Transverse colon (tissue), 4 donors: Measurements from ENCODE around the gene SOS1.

Source experiments
- CTCF ChIP-seq, 5 experiments: fragments of 200-600 bp in 3 of 5; fragments of 450-650 bp in 2 of 5; sonication (generic) in 3 of 5; IDR thresholded peaks; 1 replicate in 2 of 5; 2 replicates in 3 of 5; pipeline ENCODE4 v1.5.1; 2016 to 2017; ENCODE audit warnings: antibody characterized with exemption in 5 of 5, inconsistent platforms in 3 of 5, mild to moderate bottlenecking in 2 of 5, moderate library complexity in 1 of 5
- POLR2A ChIP-seq: fragments of 450-650 bp; IDR thresholded peaks from one replicate; pipeline ENCODE4 v1.6.1; 2016; ENCODE audit warnings: antibody characterized with exemption, mild to moderate bottlenecking, moderate library complexity
- POLR2AphosphoS5 ChIP-seq, 3 donors: sonication (generic); formaldehyde crosslinking; IDR thresholded peaks; one replicate each; pipeline ENCODE4 v1.6.1; 2016; ENCODE audit warnings: antibody characterized with exemption in 3 of 3

GRCh38 chr2:39059366-39059952 is 61.4 kb downstream of the SOS1 start:
- TF ChIP-seq CTCF (IDR thresholded peaks at IDR 0.05) (peak; percentile 61 to 76 (median 66)), POLR2AphosphoS5 (IDR thresholded peaks at IDR 0.05) (no peak), POLR2A (no peak)
